Eye (tissue), 1 donor: Measurements from ENCODE around the gene NLRP5.
A peak's percentile ranks its signal among the peaks of the same experiment; 100 is the strongest.
"Not testable (repeated sequence)": the region's sequence is repeated elsewhere in the genome, so short reads cannot be mapped to it uniquely, and the experiment has no call there.

ENCODE experiments used
- DNase-seq: peaks from one replicate; pipeline ENCODE4 v3.0.0-alpha.2; 2015

NLRP5 gene

DNA sequence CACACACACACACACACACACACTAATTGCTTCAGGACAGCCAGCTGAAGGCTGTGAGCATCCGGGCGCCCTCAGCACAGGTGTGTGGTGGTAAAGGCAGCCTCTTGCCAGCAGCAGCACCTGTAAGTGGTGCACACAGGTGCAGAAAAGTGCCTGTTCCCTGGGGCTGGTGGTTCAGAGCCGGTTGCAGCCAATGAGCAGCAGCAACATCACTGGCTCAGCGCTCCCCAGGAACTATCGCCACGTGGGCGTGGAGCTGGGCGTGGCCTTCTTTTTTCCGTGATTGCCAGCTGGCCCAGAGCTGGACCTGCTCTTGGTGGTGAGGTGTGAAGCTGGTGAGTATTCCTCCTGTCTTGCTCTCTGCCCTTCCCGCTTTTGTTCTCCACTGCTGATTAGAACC lies at the start of gene NLRP5:
NLRP5 (plus strand) TSS at position 289 of the 400 bp plus-strand sequence.
- DNase-seq: no peak

DNA sequence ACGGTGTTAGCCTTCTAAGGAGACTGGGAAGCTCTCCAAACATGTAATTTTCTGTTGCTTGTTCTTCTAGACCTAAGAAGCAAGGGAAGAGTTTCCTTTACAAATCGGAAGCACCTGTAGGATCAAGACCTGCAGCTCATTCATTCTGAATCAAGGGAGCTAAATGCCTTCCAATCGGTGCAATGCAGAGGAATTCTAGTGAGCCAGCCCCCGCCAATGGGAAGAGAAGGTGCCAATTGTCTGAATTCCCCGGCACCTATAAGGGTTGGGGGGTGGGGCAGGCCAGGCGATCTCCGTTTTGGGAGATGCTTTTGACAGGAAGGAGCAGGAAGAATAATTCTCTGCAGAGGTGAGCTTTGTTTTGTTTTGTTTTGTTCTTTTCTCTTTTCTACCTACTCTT lies 47.4 kb upstream of the NLRP5 start:
- no peak for DNase-seq

GRCh38 chr19:55940306-55940705 lies 46.3 kb upstream of the NLRP5 start:
- DNase-seq: no peak

DNA sequence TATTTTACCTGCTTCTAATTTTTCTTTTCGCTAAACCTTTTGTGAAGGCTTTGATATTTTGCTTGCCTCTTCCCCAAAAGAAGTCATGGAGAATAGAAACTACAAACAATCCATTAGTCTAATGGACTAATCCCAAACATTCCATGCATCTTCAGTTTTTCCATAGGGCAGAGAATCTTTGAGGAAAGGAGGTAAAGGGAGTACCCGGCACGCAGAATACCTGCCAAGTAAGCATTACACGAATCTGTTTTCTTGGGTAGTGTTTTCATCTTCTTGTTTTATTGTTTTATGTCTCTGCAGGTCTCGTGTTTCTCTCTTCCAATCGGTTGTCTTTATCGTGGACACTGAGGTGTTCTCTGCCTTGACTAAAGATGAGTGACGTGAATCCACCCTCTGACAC lies 39.0 kb upstream of the NLRP5 start, which contains the start of gene NLRP8:
NLRP8 (plus strand) TSS at position 301 of the 400 bp plus-strand sequence.
- no peak for DNase-seq

GRCh38 chr19:55950566-55950965 lies 36.0 kb upstream of the NLRP5 start:
- not testable (repeated sequence) for DNase-seq

DNA sequence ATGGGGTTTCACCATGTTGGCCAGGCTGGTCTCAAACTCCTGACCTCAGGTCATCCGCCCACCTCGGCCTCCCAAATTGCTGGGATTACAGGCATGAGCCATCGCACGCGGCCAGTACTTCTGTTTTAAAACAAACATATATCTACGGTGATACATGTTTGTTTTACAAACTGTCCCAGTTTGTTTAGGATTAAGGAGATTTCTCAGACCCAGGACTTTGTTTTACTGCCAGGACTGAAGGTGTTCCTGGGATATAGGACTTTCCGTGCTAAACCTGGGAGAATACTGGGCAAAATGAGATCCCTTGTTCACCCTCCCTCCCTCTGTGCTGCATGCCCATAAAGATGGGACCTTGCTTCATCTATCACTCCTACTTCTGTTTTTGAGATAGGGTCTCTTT lies 30.1 kb upstream of the NLRP5 start:
- no peak for DNase-seq

DNA sequence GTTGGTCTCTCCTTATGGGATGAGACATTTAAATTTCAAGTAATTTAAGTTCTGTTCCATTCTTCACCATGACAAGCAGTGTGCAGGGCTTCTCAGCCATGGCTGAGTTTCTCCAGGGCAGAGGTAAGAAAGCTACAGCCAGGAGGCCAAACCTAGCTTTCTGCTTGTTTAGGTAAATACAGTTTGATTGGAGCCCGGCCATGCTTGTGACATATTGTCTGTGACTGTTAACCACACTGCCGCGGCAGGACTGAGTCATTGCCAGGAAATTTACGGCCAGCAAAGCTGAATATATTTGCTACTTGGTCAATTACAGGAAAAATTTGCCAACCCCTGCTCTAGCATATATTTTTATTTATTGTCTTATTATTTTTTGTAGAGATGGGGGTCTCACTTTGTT lies 28.2 kb upstream of the NLRP5 start:
- DNase-seq: no peak

DNA sequence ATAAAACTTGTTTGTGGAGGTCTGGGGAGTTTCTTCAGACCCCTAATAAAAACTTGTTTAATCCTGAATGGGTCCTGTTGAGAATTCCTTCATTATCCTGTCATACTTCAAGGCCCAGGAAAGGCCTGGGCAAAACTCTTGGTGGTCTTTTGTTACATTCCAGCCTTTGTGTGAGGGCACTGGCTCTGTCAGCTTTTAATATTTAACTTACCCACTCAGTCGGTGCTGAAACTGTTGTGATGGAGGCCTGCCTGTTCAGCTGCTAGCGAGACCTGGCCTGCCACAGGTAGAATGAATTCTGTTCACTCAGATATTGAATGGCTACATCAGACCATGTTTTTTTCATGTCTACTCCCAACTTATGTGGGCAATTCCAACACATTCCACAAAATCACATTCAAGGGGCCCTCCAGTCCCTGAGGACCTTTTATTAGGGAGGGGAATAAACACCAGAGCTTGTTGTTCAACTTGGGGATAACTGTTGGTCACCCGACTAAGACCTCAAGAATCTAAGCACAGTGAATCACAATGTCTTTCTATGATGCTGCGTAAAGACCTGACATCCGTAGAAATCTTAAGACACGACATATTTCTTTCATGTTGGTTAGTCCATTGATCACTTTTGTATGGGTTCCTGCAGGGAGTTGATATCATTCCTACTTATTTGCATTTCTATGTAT lies 26.4 kb upstream of the NLRP5 start:
- DNase-seq: no peak

DNA sequence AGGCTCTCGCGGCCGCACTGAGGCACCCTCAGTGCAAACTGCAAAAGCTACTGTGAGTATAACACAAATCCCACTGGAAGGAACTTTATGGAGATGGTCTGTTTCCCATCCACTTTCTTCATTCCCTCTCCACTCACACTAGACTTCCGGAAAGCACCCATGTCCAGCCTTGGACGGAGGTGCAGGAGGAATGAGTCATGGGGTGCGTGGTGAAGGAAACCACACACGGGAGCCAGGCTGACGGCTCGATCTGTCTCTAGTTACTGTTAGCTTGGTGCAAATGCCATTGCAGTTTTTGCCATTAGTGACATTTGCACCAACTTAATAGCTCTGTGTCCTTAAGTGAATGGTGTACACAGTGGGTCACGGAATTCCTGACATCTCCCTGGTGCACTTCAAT lies 24.4 kb upstream of the NLRP5 start:
- no peak for DNase-seq

DNA sequence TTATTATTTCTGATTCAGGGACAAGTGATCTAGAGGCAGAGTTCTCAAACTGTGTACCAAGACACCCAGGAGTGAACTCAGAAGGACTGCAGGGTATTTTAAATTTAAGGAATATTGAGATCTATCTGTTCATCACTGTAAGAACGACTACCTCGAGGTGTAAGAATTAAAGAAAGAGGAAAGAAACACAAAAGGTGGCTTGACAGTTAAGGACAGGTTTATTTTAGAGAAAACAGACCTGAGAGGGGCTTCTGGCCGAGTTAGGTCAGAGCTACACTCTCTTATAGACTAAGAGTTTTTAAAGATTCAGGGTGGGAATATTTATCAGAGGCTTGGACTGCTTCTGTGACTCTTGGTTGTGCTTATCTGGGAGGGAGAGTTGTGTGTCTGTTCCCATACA lies 12.6 kb upstream of the NLRP5 start:
- DNase-seq: no peak

DNA sequence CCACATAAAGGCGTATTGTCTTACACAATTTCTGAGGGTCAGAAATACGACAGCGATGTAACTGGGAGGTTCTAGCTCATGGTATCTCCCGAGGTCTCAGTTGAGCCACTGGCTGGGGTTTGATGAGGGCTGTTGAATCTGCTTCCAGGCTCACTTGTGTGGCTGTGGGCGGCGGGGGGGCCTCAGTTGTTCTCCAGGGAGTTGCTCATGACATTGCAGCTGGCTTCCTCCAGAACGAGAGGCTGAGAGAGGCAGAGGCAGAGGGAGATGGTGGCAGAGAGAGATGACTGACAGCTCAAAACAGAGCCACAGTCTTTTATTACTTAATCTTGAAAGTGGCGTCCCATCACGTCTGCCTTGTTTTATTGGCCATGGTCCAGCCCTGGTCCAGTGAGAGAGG lies 6.2 kb upstream of the NLRP5 start:
- DNase-seq: no peak

DNA sequence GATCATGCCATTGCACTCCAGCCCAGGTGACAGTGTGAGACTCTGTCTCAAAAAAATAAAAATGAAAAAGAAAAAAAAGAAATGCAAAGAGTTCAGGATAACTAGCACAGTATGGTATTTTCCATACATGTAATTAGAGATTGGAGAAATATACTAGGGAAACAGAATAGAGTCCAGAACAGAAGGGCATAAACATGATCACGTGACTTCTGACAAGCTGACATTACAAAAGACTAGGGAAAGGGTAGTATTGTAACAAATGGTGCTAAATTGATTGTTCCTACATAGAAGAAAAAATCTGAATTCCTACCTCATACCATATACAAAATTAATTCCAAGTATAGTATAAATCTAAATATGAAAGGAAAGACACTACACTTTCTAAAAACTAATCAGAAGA lies 1.3 kb upstream of the NLRP5 start:
- no peak for DNase-seq

DNA sequence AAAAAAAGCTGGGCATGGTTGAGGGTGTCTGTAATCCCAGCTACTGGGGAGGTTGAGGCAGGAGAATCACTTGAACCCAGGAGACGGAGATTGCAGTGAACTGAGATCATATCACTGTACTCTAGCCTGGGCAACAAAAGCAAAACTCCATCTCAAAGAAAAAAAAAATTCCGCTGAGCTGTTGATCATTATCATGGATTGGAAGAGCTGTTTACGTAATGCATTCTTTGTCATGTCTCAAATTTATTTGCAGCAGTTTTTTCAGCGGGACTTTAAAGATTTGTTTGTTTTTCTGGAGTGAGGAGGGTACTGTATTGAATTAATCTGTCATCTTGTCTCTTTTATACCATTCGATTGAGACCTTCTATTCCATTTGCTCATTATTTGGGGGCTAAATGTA lies 4.3 kb downstream of the NLRP5 start:
- no peak for DNase-seq

- no peak for DNase-seq
Measured at GRCh38 chr19:55993492-55993891, 6.9 kb downstream of the NLRP5 start.

GRCh38 chr19:56014765-56015164 lies 28.2 kb downstream of the NLRP5 start:
- no peak for DNase-seq

DNA sequence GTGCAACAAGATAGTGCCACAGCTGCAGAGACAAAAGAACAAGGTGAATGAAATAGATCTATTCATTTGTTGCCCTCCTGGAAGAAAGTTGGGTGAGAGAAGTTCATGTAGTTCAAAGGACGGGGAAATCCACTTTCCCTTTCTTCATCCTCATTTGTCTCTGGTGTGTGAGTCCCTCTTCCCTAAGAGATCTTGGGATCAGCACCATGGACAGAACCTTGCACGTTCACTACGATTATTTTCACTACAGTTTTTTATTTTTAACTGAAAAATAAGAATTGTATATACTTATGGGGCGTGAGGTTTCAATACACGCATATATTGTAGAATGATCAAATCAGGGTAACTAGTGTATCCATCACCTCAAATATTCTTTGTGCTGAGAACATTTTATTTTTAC lies 29.2 kb downstream of the NLRP5 start:
- peak; percentile 0 for DNase-seq

DNA sequence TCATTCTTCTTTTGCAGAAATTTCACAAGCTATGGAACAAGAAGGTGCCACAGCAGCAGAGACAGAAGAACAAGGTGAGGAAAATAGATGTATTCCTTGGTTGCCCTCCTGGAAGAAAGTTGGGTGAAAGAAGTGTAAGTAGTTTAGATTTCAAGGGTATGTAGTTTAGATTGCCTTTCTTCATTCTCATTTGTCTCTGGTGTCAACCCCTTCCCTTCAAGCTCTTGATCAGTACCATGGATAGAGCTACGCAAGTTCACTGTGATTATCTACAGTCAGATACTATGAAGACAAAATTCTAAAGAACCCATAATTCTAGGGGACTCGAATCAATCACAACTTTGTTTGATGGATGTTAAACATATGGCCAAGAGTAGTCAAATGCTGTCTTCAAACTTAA lies 32.8 kb downstream of the NLRP5 start:
- not testable (repeated sequence) for DNase-seq

DNA sequence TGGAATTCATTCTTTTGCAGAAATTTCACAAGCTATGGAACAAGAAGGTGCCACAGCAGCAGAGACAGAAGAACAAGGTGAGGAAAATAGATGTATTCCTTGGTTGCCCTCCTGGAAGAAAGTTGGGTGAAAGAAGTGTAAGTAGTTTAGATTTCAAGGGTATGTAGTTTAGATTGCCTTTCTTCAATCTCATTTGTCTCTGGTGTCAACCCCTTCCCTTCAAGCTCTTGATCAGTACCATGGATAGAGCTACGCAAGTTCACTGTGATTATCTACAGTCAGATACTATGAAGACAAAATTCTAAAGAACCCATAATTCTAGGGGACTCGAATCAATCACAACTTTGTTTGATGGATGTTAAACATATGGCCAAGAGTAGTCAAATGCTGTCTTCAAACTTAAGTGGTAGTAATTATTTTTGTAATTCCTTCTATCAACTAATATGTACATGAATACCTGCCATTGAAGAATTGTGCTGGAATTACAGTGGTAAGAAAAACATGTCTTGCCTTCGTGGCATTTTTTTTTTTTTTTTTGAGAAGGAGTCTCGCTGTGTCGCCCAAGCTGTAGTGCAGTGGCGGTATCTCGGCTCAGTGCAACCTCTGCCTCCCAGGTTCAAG lies 33.9 kb downstream of the NLRP5 start:
- DNase-seq: not testable (repeated sequence)

DNA sequence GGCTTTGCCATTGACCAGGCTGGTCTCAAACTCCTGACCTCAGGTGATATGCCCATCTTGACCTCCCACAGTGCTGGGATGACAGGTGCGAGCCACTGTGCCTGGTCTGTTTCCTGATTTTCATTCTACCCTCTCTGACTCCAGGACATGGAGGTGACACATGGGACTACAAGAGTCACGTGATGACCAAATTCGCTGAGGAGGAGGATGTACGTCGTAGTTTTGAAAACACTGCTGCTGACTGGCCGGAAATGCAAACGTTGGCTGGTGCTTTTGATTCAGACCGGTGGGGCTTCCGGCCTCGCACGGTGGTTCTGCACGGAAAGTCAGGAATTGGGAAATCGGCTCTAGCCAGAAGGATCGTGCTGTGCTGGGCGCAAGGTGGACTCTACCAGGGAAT lies 40.2 kb downstream of the NLRP5 start:
- DNase-seq: no peak

- no peak for DNase-seq
Measured at GRCh38 chr19:56053596-56053995, 67.0 kb downstream of the NLRP5 start.

DNA sequence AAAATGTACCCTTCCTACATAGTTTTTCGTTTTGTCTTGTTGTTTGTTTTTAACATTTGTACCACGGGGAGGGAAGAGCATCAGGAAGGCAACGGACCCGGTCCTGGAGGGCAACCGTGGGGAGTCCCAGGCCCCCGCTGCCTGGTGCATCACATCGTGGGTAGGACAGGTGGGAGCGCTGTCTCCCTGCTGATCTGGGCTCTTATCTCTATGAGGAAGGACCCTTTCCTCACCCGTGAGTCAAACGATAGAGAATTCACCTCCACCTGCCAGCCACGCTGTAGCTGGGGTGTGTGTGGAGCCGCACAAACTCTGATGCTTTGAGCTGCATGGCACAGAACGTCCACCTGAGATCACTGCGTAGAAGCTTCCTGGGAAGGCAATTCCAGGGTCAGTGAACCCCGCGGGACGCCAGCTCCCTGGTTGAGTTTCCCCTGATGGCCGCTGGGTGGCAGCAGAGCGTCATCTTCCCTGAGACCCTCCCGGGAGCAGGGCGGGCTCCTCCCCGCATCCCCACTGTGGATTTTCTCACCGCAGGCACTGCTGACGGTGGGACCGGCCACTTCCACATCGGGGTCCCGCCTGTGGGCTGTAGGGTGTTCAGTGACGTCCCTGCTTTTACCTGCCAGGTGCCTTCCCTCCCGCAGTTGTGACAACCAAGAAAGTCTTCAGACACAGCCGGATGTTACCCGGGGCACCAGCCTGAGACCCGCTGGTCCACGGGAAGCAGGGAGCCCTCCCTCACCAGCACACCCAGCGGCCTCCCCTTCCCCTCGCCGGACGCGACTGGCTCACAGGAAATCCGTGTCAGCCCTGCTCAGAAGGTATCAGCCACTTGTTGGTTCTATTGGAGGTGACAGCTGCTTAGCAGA lies 79.8 kb downstream of the NLRP5 start:
- DNase-seq: peak; percentile 90

DNA sequence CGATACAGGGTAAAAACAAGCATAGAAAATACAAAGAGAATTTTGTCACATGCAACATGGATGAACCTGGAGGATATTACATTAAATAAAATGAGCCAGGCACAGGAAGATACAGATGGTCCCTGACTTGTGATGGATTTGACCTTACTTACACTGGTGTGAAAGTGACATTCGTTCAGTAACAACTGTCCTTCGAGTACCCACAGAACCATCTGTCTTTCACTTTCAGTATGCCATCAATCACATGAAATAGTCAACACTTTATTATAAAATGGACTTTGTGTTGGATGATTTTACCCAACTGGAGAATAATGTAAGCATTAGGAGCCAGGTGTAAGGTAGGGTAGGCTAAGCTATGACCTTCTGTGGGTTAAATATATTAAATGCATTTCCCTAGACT lies 83.1 kb downstream of the NLRP5 start:
- DNase-seq: no peak

- DNase-seq: no peak
Measured at GRCh38 chr19:56071151-56071550, 84.6 kb downstream of the NLRP5 start.

DNA sequence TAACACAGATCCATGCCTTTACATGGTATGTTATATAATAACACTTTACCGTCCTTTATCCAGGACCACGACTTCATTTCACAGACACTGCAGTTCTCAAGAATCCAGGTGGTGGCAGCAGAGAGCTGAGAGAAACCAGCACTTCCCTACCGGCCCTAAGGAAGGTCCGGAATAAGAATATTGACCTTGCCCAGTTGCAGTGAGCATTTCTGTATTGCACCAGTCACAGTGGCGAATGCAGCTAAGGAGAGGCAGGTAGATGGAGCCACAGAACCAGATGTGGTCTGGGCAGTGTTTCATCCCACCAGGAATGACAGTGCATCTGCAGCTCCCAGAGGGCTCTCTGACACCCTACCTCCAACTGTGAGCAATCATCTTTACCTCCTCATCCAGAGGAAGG lies 89.9 kb downstream of the NLRP5 start:
- DNase-seq: peak; percentile 85
